ENCODE data around the gene TMEM42. TPM values are rescaled to one million over a fixed set of nuclear protein-coding genes. Genes with fewer than 3 reads are reported as not detected.

Gene TMEM42
- total and polyA plus RNA-seq, 4 donors, result 7.9 to 19.1 (median 12.4) TPM

GRCh38 chr3:44865272-44866035, 3.7 kb downstream of the TMEM42 start:
- ATAC-seq (ENCODE audit: low FRiP score) (no peak), DNase-seq (no peak)
- Histone ChIP-seq H3K36me3 (ENCODE audit: control insufficient read depth in 1 of 2, insufficient read depth in 2 of 2, low read length in 1 of 2) (peaks cover 0 to 5% of the 10 kb centered on the region in 2 donors), H3K4me3 (ENCODE audit: low read length in 2 of 2) (no peak overlapping the region), H3K4me1 (ENCODE audit: control insufficient read depth in 1 of 2, insufficient read depth in 2 of 2, low read length in 2 of 2) (no peaks in the 10 kb centered on the region), H3K9me3 (ENCODE audit: control insufficient read depth, low read length) (no peaks in the 10 kb centered on the region), H3K27me3 (ENCODE audit: control insufficient read depth in 1 of 2, insufficient read depth in 2 of 2, low read length in 1 of 2) (no peaks in the 10 kb centered on the region), H3K27ac (ENCODE audit: low read depth in 1 of 2, low read length in 2 of 2) (no peak overlapping the region)
- 83 to 84% methylated on average over 7 of the region's 7 CpGs for WGBS, 2 donors
- intact Hi-C loops (cut with DNase I), result no loop called here

DNA sequence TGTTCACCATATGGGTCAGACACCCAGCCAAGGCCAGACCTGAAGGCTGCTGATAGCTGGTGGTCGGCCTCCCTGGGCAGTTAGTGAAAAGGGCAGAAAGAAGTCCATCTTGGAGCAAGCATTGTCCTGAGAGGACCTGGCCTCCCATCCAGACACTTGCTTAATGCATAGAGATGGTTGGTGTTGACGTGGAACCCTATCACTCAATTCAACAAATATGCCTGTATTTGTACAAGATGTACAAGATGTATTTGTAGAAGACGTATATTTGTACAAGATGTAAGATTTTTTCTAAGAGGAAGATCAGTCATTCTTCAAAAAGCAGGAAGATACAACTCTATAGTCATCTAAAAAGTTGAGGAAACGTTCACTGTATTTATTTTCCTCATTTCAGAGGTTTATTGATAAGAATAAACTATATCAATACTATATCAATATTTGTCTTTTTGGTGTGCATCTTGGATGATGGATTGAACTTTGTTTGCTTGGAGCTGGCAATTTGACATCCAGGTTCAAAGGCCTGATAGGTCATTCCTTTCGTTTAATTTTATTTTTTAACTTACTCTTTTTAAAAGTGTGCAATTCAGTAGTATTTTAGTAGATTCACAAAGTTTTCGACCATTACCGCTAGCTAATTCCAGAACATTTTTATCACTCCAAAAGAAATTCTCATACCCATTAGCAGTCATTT, 5.9 kb downstream of the TMEM42 start:
- Histone ChIP-seq H3K4me1 (ENCODE audit: control insufficient read depth in 1 of 2, insufficient read depth in 2 of 2, low read length in 2 of 2) (no peaks in the 10 kb centered on the region), H3K4me3 (ENCODE audit: low read length in 2 of 2) (no peak overlapping the region), H3K9me3 (ENCODE audit: control insufficient read depth, low read length) (no peaks in the 10 kb centered on the region), H3K36me3 (ENCODE audit: control insufficient read depth in 1 of 2, insufficient read depth in 2 of 2, low read length in 1 of 2) (peaks cover 0 to 5% of the 10 kb centered on the region in 2 donors), H3K27ac (ENCODE audit: low read depth in 1 of 2, low read length in 2 of 2) (no peak overlapping the region), H3K27me3 (ENCODE audit: control insufficient read depth in 1 of 2, insufficient read depth in 2 of 2, low read length in 1 of 2) (no peaks in the 10 kb centered on the region)
- no peak for ATAC-seq (ENCODE audit: low FRiP score)
- intact Hi-C loops (cut with DNase I), result no loop called here
- 90 to 93% methylated on average over 7 of the region's 7 CpGs for WGBS, 2 donors
- DNase-seq, result no peak

DNA sequence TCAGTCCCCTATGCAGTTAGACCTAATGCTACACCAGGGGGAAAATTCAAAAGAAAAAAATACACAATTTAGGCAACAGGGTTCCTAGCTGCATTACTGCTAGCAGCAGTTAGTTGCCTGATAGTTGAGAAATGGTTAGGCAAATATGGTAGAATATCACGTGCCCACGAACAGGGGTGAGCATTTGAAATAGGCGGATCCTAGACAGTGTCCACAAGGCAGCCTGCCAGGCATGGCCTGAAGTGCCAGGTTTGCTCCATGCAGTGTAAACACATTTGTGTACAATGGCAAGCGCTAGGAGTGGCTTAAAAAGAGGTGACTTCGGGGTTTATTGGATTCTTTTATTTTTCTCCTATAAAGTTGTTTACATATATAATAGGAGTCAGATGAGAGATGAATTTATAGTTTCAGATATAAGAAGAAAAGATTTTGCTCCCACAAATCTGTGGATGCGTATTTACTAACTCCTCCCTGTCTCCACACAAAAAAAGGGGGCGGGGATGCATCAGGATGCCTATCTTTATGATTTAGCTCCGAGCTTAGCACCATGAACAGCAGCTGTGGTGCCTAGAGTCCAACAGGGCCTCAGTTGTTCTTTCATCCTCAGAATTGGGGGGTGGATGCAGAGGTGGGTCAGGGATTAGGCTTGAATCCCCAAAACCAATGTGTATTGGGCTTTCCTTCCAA, 8.8 kb downstream of the TMEM42 start:
- no peak for ATAC-seq (ENCODE audit: low FRiP score)
- 72 to 81% methylated on average over 8 of the region's 8 CpGs for WGBS, 2 donors
- intact Hi-C loops (cut with DNase I), result no loop called here

DNA sequence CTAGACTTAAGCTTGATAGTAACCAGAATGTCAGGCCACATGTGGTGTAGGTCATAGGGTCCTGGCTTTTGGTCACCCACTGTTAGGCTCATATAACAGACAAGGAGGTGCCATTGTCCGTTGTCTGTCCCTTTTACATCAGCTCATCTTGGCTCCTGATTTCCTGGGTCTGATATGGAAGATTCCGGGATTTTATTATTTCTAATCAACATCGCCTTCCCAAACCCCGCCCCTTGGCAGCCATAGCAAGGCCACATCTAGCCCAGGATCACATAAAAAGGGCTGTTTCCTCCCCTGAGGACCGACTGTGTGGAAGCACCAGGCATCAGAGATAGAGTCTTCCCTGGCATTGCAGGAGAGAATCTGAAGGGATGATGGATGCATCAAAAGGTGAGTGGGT, 12.6 kb downstream of the TMEM42 start, which contains the start of gene TGM4:
Gene TGM4, plus strand, starts transcription at position 301 of the 400 bp plus-strand sequence. Its CDS starts 71 bp downstream, at position 372.
- H3K36me3 ChIP-seq (ENCODE audit: control insufficient read depth in 1 of 2, insufficient read depth in 2 of 2, low read length in 1 of 2), result no peaks in the 10 kb centered on the region
- WGBS, 2 donors, result 85 to 86% methylated on average over 5 of the region's 5 CpGs
- H3K27me3 ChIP-seq (ENCODE audit: control insufficient read depth in 1 of 2, insufficient read depth in 2 of 2, low read length in 1 of 2), result no peaks in the 10 kb centered on the region
- H3K4me3 ChIP-seq (ENCODE audit: low read length in 2 of 2), result no peak within 1 kb of the TSS
- H3K9me3 ChIP-seq (ENCODE audit: control insufficient read depth, low read length), result no peaks in the 10 kb centered on the region
- no peaks in the 10 kb centered on the region for H3K4me1 ChIP-seq (ENCODE audit: control insufficient read depth in 1 of 2, insufficient read depth in 2 of 2, low read length in 2 of 2)
- ATAC-seq (ENCODE audit: low FRiP score), result no peak
- no peak for DNase-seq
- intact Hi-C loops (cut with DNase I), result no loop called here
- H3K27ac ChIP-seq (ENCODE audit: low read depth in 1 of 2, low read length in 2 of 2), result no peak within 1 kb of the TSS

More for the DNA sequence above, 8.8 kb downstream of the TMEM42 start:
- Histone ChIP-seq H3K4me1 (ENCODE audit: control insufficient read depth in 1 of 2, insufficient read depth in 2 of 2, low read length in 2 of 2) (no peaks in the 10 kb centered on the region), H3K9me3 (ENCODE audit: control insufficient read depth, low read length) (no peaks in the 10 kb centered on the region), H3K27ac (ENCODE audit: low read depth in 1 of 2, low read length in 2 of 2) (no peak overlapping the region), H3K4me3 (ENCODE audit: low read length in 2 of 2) (no peak overlapping the region), H3K36me3 (ENCODE audit: control insufficient read depth in 1 of 2, insufficient read depth in 2 of 2, low read length in 1 of 2) (peaks cover 0 to 2% of the 10 kb centered on the region in 2 donors), H3K27me3 (ENCODE audit: control insufficient read depth in 1 of 2, insufficient read depth in 2 of 2, low read length in 1 of 2) (no peaks in the 10 kb centered on the region)
- DNase-seq, result no peak

DNA sequence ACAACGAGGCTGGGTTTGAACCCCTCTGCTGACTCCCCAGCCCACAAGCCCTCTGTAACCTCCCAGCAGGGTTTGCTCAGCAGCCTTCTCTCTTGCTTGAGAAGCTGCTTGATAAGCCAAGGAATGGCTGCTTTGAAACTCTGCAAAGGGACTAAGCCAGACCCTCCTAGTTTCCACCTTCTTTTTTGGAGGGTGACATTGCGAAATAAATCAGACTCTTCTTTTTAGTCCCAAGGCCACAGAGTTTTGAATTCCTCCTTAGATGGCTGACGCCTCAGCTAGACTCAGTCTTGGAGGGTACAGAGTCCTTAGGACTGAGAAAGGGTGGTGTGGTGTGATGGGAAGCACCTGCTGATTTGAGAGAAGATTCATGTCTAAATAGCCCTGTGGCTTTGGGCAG, 13.9 kb downstream of the TMEM42 start:
- Histone ChIP-seq H3K9me3 (ENCODE audit: control insufficient read depth, low read length) (no peaks in the 10 kb centered on the region), H3K4me3 (ENCODE audit: low read length in 2 of 2) (no peak overlapping the region), H3K27me3 (ENCODE audit: control insufficient read depth in 1 of 2, insufficient read depth in 2 of 2, low read length in 1 of 2) (no peaks in the 10 kb centered on the region), H3K4me1 (ENCODE audit: control insufficient read depth in 1 of 2, insufficient read depth in 2 of 2, low read length in 2 of 2) (no peaks in the 10 kb centered on the region), H3K27ac (ENCODE audit: low read depth in 1 of 2, low read length in 2 of 2) (no peak overlapping the region), H3K36me3 (ENCODE audit: control insufficient read depth in 1 of 2, insufficient read depth in 2 of 2, low read length in 1 of 2) (no peaks in the 10 kb centered on the region)
- intact Hi-C loops (cut with DNase I), result no loop called here
- no peak for DNase-seq
- no peak for ATAC-seq (ENCODE audit: low FRiP score)
- 83 to 84% methylated on average over 3 of the region's 3 CpGs for WGBS, 2 donors

- no peaks in the 10 kb centered on the region for H3K36me3 ChIP-seq (ENCODE audit: control insufficient read depth in 1 of 2, insufficient read depth in 2 of 2, low read length in 1 of 2)
- H3K4me3 ChIP-seq (ENCODE audit: low read length in 2 of 2), result no peak overlapping the region
- DNase-seq (no peak), ATAC-seq (ENCODE audit: low FRiP score) (no peak)
- H3K27me3 ChIP-seq (ENCODE audit: control insufficient read depth in 1 of 2, insufficient read depth in 2 of 2, low read length in 1 of 2), result no peaks in the 10 kb centered on the region
- no peaks in the 10 kb centered on the region for H3K9me3 ChIP-seq (ENCODE audit: control insufficient read depth, low read length)
- no peak overlapping the region for H3K27ac ChIP-seq (ENCODE audit: low read depth in 1 of 2, low read length in 2 of 2)
- 89 to 94% methylated on average over 3 of the region's 3 CpGs for WGBS, 2 donors
- H3K4me1 ChIP-seq (ENCODE audit: control insufficient read depth in 1 of 2, insufficient read depth in 2 of 2, low read length in 2 of 2), result no peaks in the 10 kb centered on the region
- intact Hi-C loops (cut with DNase I), result no loop called here
Observed at GRCh38 chr3:44877333-44877732, 15.6 kb downstream of the TMEM42 start.

DNA sequence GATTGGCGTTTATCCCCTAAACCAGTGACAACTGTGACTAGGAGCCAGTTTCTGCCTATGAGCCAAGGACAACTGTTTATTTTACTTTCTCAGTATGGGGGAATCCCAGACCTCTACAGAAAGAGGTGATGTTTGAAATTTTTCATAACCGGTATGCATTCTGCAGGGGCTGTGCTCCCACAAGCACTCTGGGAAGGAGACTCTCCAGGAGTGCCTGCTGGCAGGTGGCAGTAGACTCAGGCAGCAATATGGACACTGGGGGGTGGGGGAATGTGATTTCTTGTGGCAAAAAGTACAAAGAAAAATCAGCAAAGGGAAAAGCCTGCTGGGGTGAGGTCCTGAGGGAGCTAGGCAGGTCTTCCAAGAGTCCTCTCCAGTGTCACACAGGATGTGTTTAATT, 18.6 kb downstream of the TMEM42 start:
- 49 to 58% methylated on average over 2 of the region's 2 CpGs for WGBS, 2 donors
- ATAC-seq (ENCODE audit: low FRiP score), result no peak
- H3K4me3 ChIP-seq (ENCODE audit: low read length in 2 of 2), result no peak overlapping the region
- intact Hi-C loops (cut with DNase I), result no loop called here
- H3K4me1 ChIP-seq (ENCODE audit: control insufficient read depth in 1 of 2, insufficient read depth in 2 of 2, low read length in 2 of 2), result no peaks in the 10 kb centered on the region
- H3K9me3 ChIP-seq (ENCODE audit: control insufficient read depth, low read length), result no peaks in the 10 kb centered on the region
- H3K27me3 ChIP-seq (ENCODE audit: control insufficient read depth in 1 of 2, insufficient read depth in 2 of 2, low read length in 1 of 2), result no peaks in the 10 kb centered on the region
- H3K27ac ChIP-seq (ENCODE audit: low read depth in 1 of 2, low read length in 2 of 2), result no peak overlapping the region
- no peak for DNase-seq
- no peaks in the 10 kb centered on the region for H3K36me3 ChIP-seq (ENCODE audit: control insufficient read depth in 1 of 2, insufficient read depth in 2 of 2, low read length in 1 of 2)

- no peaks in the 10 kb centered on the region for H3K27me3 ChIP-seq (ENCODE audit: control insufficient read depth in 1 of 2, insufficient read depth in 2 of 2, low read length in 1 of 2)
- H3K36me3 ChIP-seq (ENCODE audit: control insufficient read depth in 1 of 2, insufficient read depth in 2 of 2, low read length in 1 of 2), result no peaks in the 10 kb centered on the region
- intact Hi-C loops (cut with DNase I), result no loop called here
- ATAC-seq (ENCODE audit: low FRiP score) (no peak), DNase-seq (no peak)
- WGBS, 2 donors, result 96 to 97% methylated on average over 5 of the region's 5 CpGs
- H3K4me1 ChIP-seq (ENCODE audit: control insufficient read depth in 1 of 2, insufficient read depth in 2 of 2, low read length in 2 of 2), result no peaks in the 10 kb centered on the region
- H3K27ac ChIP-seq (ENCODE audit: low read depth in 1 of 2, low read length in 2 of 2), result no peak overlapping the region
- no peak overlapping the region for H3K4me3 ChIP-seq (ENCODE audit: low read length in 2 of 2)
- H3K9me3 ChIP-seq (ENCODE audit: control insufficient read depth, low read length), result no peaks in the 10 kb centered on the region
Observed at GRCh38 chr3:44883213-44883955, 21.7 kb downstream of the TMEM42 start.

Measured in aorta (tissue), 5 donors.